Neural progenitor cell (in vitro differentiated cells): ENCODE results near the gene THRB.

Source experiments
- EZH2 ChIP-seq: fragments of 200-600 bp; sonication (generic); IDR thresholded peaks from 2 replicates; pipeline ENCODE4 v1.6.1; 2017; ENCODE audit warnings: antibody characterized with exemption, mild to moderate bottlenecking, moderate library complexity
- TF ChIP-seq, protein P1 (sequence below): fragments of 200-600 bp; sonication (generic); IDR thresholded peaks from 2 replicates; pipeline ENCODE4 v1.5.1; 2017; ENCODE audit warnings: antibody characterized with exemption, mild to moderate bottlenecking

DNA sequence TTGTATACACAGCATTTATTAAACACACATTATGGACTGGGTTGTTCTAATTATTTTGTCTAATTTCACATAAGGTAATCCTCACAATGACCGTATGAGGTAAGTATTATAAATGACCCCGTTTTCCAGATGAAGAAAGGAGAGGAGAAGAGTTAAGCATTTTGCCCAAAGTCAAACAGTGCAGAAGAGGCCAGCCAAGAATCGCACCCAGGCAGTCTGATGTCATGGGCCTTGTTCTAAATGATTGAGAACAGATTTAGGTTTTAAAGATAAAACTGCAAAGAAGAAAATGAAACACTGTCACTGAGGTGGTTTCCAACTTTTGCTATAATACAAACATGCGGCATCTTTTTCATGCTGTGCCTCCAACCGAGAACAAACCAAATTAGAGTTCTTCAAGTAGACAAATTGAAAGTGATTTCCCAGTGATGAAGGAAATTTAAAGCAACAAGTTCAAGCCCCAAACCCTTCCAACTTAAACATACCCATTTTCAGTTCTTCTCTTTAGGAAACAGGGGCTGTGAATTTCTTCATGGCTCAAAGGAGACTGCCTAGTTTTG lies 155.3 kb downstream of the THRB start:
- TF ChIP-seq, protein P1, sequence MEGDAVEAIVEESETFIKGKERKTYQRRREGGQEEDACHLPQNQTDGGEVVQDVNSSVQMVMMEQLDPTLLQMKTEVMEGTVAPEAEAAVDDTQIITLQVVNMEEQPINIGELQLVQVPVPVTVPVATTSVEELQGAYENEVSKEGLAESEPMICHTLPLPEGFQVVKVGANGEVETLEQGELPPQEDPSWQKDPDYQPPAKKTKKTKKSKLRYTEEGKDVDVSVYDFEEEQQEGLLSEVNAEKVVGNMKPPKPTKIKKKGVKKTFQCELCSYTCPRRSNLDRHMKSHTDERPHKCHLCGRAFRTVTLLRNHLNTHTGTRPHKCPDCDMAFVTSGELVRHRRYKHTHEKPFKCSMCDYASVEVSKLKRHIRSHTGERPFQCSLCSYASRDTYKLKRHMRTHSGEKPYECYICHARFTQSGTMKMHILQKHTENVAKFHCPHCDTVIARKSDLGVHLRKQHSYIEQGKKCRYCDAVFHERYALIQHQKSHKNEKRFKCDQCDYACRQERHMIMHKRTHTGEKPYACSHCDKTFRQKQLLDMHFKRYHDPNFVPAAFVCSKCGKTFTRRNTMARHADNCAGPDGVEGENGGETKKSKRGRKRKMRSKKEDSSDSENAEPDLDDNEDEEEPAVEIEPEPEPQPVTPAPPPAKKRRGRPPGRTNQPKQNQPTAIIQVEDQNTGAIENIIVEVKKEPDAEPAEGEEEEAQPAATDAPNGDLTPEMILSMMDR, result no peak
- TF ChIP-seq EZH2, result no peak
